Measurements from ENCODE around the gene PRR3.

GRCh38 chr6:30560930-30561329 is 3.8 kb downstream of the PRR3 start:
- no peak for TF ChIP-seq CTCF (IDR thresholded peaks at IDR 0.05; ENCODE audit: poor library complexity, severe bottlenecking)
- TF ChIP-seq EP300 (conservative IDR thresholded peaks at IDR 0.05; ENCODE audit: poor library complexity, severe bottlenecking): no peak
